Dedifferentiated amniotic fluid mesenchymal stem cell (primary cell): Measurements from ENCODE around the gene ADD3.

Experiments
- DNase-seq: peaks from one replicate; pipeline ENCODE4 v3.0.0-alpha.2; 2016; ENCODE audit errors: extremely low spot score

ADD3 gene

GRCh38 chr10:110003524-110003885 lies 4.3 kb upstream of the ADD3 start:
- DNase-seq = no peak

GRCh38 chr10:110005719-110006118 lies 2.1 kb upstream of the ADD3 start:
- peak; percentile 74 for DNase-seq

- peak; percentile 73 for DNase-seq
These were observed 1.2 kb upstream of the ADD3 start for GRCh38 chr10:110006358-110007160.

GRCh38 chr10:110007161-110007700 lies 553 bp upstream of the ADD3 start:
- DNase-seq = no peak

GRCh38 chr10:110008518-110009339 lies 945 bp downstream of the ADD3 start:
- DNase-seq = no peak

GRCh38 chr10:110009736-110010475 lies 2.1 kb downstream of the ADD3 start:
- DNase-seq = no peak

GRCh38 chr10:110010486-110011378 lies 2.9 kb downstream of the ADD3 start:
- no peak for DNase-seq

GRCh38 chr10:110011681-110012080 lies 3.9 kb downstream of the ADD3 start:
- DNase-seq = no peak

- no peak for DNase-seq
These were observed 6.0 kb downstream of the ADD3 start for GRCh38 chr10:110013630-110014293.

GRCh38 chr10:110016039-110016438 lies 8.3 kb downstream of the ADD3 start:
- DNase-seq = no peak

- DNase-seq = no peak
These were observed 9.3 kb downstream of the ADD3 start for GRCh38 chr10:110017052-110017451.

GRCh38 chr10:110017907-110018306 lies 10.1 kb downstream of the ADD3 start:
- peak; percentile 64 for DNase-seq

- DNase-seq = no peak
These were observed 12.5 kb downstream of the ADD3 start for GRCh38 chr10:110020265-110020664.

- DNase-seq = no peak
These were observed 15.1 kb downstream of the ADD3 start for GRCh38 chr10:110022716-110023504.

- DNase-seq = no peak
These were observed 16.1 kb downstream of the ADD3 start for GRCh38 chr10:110023785-110024465.

GRCh38 chr10:110029450-110029849 lies 21.7 kb downstream of the ADD3 start:
- no peak for DNase-seq

GRCh38 chr10:110032801-110033700 lies 25.3 kb downstream of the ADD3 start:
- DNase-seq = no peak

GRCh38 chr10:110033701-110034235 lies 26.0 kb downstream of the ADD3 start:
- no peak for DNase-seq
